ENCODE results near the gene FNTB.
A peak's percentile ranks its signal among the peaks of the same experiment; 100 is the strongest.

Gene FNTB

GRCh38 chr14:65092349-65092748 lies 105.7 kb downstream of the FNTB start:
- DNase-seq, result no peak

GRCh38 chr14:65095633-65096205 lies 109.0 kb downstream of the FNTB start:
- DNase-seq, result peak in 1 of 2 experiments; percentile 28

GRCh38 chr14:65096323-65097089 lies 109.8 kb downstream of the FNTB start:
- DNase-seq, result no peak

GRCh38 chr14:65098586-65098985 lies 111.9 kb downstream of the FNTB start:
- DNase-seq, result no peak

- DNase-seq, result no peak
Measured at GRCh38 chr14:65100922-65101541, 114.3 kb downstream of the FNTB start.

GRCh38 chr14:65101631-65102440 lies 115.1 kb downstream of the FNTB start:
- DNase-seq, result no peak

- peak; percentile 96 to 98 for DNase-seq
Measured at GRCh38 chr14:65102441-65103149, 115.9 kb downstream of the FNTB start, which contains the start of gene MAX. TSS of gene MAX (minus strand) at chr14:65102517. CDS start at chr14:65102339, 178 bp downstream.

- DNase-seq, result peak in 1 of 2 experiments; percentile 44
Measured at GRCh38 chr14:65103150-65103760, 116.6 kb downstream of the FNTB start.

GRCh38 chr14:65104791-65105190 lies 118.1 kb downstream of the FNTB start:
- DNase-seq, result no peak

- no peak for DNase-seq
Measured at GRCh38 chr14:65106316-65106715, 119.6 kb downstream of the FNTB start.

- DNase-seq, result no peak
Measured at GRCh38 chr14:65106736-65107135, 120.0 kb downstream of the FNTB start.

GRCh38 chr14:65107200-65107599 lies 120.5 kb downstream of the FNTB start:
- no peak for DNase-seq

- no peak for DNase-seq
Measured at GRCh38 chr14:65109357-65109756, 122.7 kb downstream of the FNTB start.

- DNase-seq, result no peak
Measured at GRCh38 chr14:65110525-65110924, 123.8 kb downstream of the FNTB start.
